ENCODE measurements around the gene NCKAP5.

NCKAP5 gene

DNA sequence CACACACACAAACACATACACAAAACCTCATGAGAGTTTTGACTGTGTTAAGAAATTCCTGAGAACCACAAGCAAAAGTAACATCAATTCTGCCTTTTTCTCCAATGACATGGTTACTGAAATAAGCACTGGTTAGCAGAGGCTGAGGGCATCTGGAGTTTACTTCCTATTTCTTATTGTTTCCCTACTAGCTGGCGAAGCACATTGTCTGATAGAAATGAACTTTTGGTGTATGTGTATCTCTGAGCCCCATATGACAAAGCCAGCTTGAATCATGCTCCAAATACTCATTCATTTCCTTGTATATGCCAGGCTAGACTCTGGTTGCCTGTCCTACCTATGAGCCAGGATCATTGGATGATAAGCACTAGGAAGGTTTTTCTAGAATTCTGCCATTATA lies 203.1 kb downstream of the NCKAP5 start:
- no peak overlapping the region for H3K4me3 ChIP-seq (ENCODE audit: low read depth, low read length)
- TF ChIP-seq, protein P1, sequence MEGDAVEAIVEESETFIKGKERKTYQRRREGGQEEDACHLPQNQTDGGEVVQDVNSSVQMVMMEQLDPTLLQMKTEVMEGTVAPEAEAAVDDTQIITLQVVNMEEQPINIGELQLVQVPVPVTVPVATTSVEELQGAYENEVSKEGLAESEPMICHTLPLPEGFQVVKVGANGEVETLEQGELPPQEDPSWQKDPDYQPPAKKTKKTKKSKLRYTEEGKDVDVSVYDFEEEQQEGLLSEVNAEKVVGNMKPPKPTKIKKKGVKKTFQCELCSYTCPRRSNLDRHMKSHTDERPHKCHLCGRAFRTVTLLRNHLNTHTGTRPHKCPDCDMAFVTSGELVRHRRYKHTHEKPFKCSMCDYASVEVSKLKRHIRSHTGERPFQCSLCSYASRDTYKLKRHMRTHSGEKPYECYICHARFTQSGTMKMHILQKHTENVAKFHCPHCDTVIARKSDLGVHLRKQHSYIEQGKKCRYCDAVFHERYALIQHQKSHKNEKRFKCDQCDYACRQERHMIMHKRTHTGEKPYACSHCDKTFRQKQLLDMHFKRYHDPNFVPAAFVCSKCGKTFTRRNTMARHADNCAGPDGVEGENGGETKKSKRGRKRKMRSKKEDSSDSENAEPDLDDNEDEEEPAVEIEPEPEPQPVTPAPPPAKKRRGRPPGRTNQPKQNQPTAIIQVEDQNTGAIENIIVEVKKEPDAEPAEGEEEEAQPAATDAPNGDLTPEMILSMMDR (IDR thresholded peaks at IDR 0.05; ENCODE audit: low read depth, low read length): no peak

DNA sequence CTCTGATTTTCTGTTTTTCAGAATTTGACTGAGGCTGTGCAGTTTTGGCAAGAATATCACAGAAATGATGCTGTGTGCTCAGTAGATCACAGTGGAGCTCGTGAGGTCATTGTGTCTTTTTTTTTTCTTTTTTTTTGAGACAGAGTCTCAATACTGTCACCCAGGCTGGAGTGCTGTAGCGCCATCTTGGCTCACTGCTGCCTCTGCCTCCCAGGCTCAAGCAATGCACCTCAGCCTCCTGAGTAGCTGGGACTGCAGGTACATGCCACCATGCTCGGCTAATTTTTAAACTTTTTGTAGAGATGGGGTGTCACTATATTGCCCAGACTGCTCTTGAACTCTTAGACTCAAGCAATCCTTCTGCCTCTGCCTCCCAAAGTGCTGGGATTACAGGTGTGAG lies 203.6 kb downstream of the NCKAP5 start:
- TF ChIP-seq, protein P1 (IDR thresholded peaks at IDR 0.05; ENCODE audit: low read depth, low read length): no peak
- no peak overlapping the region for H3K4me3 ChIP-seq (ENCODE audit: low read depth, low read length)

DNA sequence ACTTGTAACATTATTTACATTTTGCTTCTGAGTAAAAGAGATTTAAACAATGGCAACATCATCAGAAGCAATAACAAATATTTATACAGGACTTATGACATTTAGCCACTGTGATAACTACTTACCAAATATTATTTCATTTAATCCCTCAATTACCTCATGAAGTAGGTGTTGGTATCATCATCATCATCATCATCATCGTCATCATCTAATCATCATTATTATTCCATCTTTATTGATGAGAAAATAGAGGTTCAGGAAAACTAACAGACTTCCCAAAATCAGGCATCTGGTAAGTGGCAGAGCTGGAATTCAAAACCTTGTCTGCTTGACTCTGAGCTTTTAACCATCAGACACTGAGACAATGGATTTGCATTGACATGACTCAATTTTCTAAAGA lies 204.4 kb downstream of the NCKAP5 start:
- no peak overlapping the region for H3K4me3 ChIP-seq (ENCODE audit: low read depth, low read length)
- TF ChIP-seq, protein P1 (IDR thresholded peaks at IDR 0.05; ENCODE audit: low read depth, low read length): no peak

DNA sequence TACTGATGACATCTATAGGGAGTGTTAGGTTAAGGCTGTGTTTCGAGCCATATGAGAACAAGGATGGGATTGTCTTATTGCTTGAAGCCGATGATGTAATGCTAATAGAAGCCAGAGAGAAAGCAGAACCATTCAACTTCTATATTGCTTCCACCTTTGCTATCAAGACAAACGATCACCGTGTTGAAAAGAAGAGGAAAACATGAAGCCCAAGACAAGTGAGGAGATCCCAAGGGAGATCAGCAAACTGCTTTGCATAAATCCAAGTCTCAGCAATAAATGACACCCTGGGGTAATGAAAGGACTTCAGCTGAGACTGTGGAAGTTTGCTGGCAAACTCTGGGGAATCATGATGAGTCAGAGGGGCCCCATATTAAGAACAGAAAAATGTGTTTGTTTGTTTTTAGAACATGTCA lies 206.2 kb downstream of the NCKAP5 start:
- TF ChIP-seq, protein P1 (IDR thresholded peaks at IDR 0.05; ENCODE audit: low read depth, low read length): no peak
- no peak overlapping the region for H3K4me3 ChIP-seq (ENCODE audit: low read depth, low read length)

DNA sequence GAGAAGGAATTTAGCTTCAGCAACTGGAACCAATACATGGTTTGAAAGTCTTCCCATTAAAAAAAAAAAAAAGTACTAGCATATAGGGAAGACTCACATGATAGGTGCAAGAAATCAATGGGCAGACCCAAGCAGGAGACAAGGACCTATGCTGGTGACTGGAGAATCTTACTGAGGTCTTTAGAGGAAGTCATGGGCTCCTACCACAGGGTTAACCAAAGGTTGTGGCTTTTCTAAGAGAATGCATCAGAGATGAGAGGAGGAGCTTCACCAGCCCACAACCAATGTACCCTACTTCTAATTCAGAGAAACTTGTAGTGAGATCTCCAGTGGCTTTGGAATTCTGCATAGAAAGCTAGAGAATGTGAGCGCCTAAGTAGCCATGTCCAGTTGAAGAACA lies 207.4 kb downstream of the NCKAP5 start:
- TF ChIP-seq, protein P1 (IDR thresholded peaks at IDR 0.05; ENCODE audit: low read depth, low read length): no peak
- no peak overlapping the region for H3K4me3 ChIP-seq (ENCODE audit: low read depth, low read length)

DNA sequence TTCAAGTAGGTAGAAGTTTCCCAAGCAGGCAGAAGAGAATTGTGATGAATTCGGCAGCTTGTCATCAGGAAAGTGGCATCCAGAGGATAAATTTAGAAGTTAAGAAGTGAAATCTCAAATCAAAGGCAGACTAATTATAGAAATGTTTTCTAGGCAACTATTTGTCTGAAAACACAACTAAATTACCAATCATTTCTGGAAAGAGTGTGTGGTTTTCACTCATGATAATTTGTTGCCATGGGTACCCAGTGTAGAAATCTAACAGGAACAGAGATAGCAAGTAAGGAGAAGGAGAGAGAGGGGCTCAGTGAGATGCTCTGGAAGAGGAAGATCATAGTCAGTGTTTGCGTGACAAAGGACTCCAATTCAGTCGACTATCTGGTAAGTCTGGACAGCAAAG lies 208.1 kb downstream of the NCKAP5 start:
- TF ChIP-seq, protein P1 (IDR thresholded peaks at IDR 0.05; ENCODE audit: low read depth, low read length): no peak

DNA sequence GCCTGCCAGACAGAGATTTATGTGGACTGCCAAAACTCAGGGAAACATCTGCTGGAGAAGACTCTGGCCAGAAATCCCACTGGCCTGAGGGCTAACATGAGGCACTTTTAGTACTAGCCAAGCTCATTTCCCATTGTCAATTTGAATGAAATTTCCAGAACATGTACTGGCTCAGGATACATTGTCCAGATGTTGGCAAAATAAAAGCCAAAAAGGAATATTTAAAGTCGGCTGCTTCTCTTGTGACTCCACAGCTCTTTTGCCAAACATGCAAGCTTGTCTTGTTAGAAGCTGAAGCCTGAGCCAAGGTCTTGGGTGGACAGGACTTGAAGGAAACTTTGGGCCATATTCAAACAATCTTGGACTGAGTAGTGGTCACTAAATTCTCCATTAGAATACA lies 215.5 kb downstream of the NCKAP5 start:
- TF ChIP-seq, protein P1 (IDR thresholded peaks at IDR 0.05; ENCODE audit: low read depth, low read length): no peak
- no peak overlapping the region for H3K4me3 ChIP-seq (ENCODE audit: low read depth, low read length)

More for the DNA sequence above, 208.1 kb downstream of the NCKAP5 start:
- H3K4me3 ChIP-seq (ENCODE audit: low read depth, low read length): no peak overlapping the region
